ENCODE results near the gene TLX1.

TLX1 gene

GRCh38 chr10:101130984-101131961 lies at the start of gene TLX1:
TSS of gene TLX1 (plus strand) at chr10:101131300. CDS start at chr10:101131542, 242 bp downstream.
- DNase-seq (ENCODE audit: low read depth), result no peak

- DNase-seq (ENCODE audit: low read depth), result no peak
Measured at GRCh38 chr10:101085846-101086245, 45.3 kb upstream of the TLX1 start.

GRCh38 chr10:101087376-101087775 lies 43.7 kb upstream of the TLX1 start:
- DNase-seq (ENCODE audit: low read depth), result no peak

GRCh38 chr10:101087965-101088364 lies 43.1 kb upstream of the TLX1 start:
- no peak for DNase-seq (ENCODE audit: low read depth)

- no peak for DNase-seq (ENCODE audit: low read depth)
Measured at GRCh38 chr10:101089520-101090299, 41.4 kb upstream of the TLX1 start.

DNA sequence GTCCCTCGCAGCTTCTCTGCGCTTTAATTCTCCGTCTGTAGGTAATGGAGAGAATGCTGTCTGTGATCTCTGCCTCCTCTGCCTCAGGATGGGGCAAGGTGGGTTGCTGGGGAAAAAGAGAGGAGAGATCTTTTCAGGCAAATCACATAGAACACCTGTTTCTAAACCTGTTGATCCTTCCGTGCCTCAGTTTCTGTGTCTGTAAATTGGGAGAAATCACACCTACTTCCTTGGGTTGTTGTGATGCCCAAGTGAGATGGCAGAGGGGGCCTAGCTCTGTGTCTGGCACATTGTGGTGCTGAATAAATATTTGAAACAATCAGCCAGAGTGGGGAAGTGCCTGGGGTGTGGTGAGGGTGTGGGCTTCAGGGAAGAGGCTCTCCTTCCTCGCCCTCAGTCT lies 40.5 kb upstream of the TLX1 start:
- DNase-seq (ENCODE audit: low read depth), result no peak

- DNase-seq (ENCODE audit: low read depth), result no peak
Measured at GRCh38 chr10:101091546-101092290, 39.4 kb upstream of the TLX1 start.

DNA sequence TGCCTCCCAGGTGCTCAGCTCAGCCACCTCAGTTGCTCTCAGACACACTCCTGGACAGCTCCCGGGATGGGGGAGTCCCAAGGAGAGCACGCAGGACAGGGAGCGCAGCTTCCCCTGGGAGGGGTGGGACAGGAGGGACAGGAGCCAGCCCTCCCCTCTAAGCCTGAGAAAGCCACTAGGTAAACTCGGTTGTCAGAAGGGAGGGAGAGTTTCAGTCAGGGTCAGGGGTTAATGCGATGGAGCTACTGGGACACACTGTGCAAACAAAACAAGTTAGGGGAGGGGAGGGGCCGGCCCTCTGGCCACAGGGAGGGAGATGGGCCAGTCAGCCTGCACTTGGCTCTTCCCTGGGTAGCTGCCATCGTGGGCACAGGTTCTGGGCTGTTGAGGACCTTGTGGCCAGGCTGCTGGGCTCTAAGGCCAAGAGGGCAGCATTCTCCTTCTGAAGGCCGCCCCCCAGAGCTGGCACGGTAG lies 38.2 kb upstream of the TLX1 start:
- DNase-seq (ENCODE audit: low read depth), result no peak

DNA sequence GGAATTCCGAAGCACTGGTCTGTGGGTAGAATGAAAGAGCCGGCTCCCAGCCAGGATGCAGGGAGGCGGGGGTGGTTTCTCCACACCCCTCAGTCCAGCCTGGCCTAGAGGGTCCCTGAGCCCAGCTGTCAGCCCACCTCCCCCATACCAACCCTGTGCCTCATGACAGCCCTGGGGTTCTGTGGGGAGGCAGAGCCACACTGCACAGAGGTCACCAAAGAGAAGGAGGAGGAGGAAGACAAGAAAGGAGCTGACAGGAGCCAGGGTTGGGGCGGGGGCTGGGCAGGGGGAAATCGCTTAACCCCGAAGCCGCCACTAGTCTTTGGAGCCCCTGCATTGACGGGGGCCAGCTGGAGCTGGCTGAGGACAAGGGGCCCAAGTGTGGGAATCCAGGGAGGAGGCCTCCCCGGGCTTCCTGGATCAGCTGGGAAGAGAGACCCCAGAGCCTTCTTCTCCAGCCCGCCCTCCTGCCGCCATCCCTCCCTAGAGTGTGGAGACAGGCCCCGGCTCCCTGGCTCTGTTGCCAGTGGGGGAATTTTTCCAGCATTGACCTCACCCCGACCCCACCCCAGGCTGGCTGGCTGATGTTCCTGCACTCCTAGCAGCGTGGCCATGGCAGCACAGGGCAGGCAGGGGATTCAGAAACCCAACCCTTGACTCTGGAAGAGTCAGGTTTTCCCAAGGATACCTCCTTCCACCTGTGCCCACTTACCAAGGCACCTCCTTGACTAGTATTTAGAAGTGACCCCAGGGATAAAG lies 36.8 kb upstream of the TLX1 start:
- no peak for DNase-seq (ENCODE audit: low read depth)

DNA sequence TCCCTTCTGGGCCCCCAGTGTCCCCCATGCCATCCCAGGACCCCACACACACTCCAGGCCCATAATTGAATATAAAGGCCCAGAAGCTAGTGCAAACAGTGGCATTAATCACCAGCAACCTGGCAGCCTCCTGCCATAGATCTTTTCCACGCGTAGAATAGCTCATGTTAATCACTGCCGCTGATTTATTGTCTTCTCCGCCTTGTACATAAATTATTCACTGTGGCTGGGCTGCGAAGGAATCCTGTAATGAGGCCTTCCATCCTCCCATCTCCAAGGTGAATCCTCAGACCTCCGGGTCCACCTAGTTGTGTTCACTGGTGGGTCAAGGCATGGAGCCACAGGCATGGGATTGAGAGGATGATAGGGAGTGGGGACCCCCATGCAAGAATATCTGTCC lies 36.1 kb upstream of the TLX1 start:
- no peak for DNase-seq (ENCODE audit: low read depth)

GRCh38 chr10:101095550-101096213 lies 35.4 kb upstream of the TLX1 start:
- DNase-seq (ENCODE audit: low read depth), result peak; percentile 43

GRCh38 chr10:101096378-101096777 lies 34.7 kb upstream of the TLX1 start:
- no peak for DNase-seq (ENCODE audit: low read depth)

DNA sequence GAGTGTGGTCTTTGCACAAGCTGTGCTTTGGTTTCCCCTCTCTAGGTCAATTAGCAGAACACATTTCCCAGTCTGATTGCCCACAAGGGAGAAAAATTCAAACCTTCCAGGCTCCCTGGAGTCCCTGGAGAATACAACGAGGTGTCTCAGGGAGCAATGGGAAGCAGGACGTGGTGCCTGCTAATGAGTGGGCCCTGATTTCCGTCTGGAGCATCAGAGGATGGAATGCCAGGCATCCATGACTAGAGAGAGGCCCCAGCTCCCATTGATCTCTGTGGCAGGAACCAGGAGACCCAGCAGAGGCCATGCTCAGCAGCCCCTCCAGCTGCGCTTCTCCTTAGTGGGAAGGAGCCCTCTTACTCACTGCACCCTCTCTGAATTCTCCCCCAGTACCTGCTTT lies 33.2 kb upstream of the TLX1 start:
- DNase-seq (ENCODE audit: low read depth), result no peak

GRCh38 chr10:101099901-101100300 lies 31.2 kb upstream of the TLX1 start:
- DNase-seq (ENCODE audit: low read depth), result no peak

DNA sequence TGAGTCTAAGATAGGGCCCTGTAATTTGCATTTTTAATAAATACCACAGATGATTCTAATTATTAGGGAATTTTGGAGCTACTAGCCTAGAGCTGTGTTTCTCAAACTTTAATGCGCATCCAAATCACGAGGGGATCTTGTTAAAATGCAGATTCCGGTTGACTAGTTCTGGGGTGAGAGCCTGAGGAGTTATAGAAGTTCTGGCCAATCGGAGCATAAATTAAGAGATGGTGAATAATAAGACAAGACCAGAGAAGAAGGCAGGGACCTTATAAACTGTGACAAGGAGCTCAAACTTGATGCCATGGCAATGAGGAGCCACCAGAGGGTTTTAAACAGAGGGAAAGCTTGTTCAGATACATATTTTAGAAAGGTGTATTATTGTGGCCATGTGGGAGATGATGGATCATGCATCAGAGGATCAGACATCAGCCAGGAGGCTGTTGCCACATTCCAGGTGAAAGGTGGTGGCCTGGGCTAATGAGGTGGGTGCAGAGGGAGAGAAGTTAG lies 29.7 kb upstream of the TLX1 start:
- no peak for DNase-seq (ENCODE audit: low read depth)

DNA sequence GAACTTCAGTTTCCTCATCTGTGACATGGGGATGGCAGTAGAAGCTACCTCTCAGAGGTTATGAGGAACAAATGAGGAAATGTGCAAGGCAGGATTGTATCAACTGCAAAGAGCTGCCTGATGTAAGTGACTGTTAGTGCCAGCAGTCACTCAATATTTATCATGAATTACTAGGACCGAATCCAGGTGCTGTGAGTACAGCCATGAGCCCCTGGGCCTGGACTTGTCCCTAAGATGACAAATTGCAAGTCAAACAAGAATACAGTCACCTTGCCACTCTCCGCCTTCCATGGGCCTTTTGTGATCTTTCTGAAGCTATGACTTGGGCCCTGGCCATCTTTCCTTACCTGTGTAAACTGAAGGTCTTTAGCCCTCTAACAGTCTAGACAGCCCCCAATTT lies 27.7 kb upstream of the TLX1 start:
- no peak for DNase-seq (ENCODE audit: low read depth)

GRCh38 chr10:101106351-101106750 lies 24.7 kb upstream of the TLX1 start:
- DNase-seq (ENCODE audit: low read depth), result no peak

GRCh38 chr10:101107771-101108170 lies 23.3 kb upstream of the TLX1 start:
- no peak for DNase-seq (ENCODE audit: low read depth)

- no peak for DNase-seq (ENCODE audit: low read depth)
Measured at GRCh38 chr10:101110856-101111523, 20.1 kb upstream of the TLX1 start.

DNA sequence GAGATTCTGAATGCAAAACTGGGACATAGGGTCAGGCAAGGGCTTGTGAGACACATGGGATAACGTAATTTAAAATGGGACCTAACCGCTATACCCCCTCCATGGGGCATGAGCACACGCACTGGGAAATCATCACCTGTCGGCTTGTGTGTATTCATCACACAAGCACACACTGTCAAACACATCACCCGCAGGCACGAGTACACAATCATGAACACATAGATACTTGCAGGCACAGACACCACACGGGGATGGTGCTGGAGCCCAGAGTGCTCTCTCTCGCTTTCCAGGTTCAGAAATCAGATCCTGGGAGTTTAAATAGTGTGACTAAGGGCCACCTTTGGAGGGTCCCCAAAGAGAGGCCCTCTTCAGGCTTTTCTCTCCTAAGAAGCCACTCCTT lies 19.6 kb upstream of the TLX1 start:
- DNase-seq (ENCODE audit: low read depth), result no peak

Measured in stimulated activated CD8-positive, alpha-beta memory T cell treated with anti-CD3 and anti-CD28 coated beads, Interleukin-7, amount 100 ng/mL, for 24 hours (primary cell).